ENCODE results near the gene PDYN. TPM values are rescaled to one million over a fixed set of nuclear protein-coding genes. Genes with fewer than 3 reads are reported as not detected.

The PDYN gene
- polyA plus RNA-seq, 4 donors, result 0.23 to 0.66 (median 0.35) TPM

GRCh38 chr20:1952737-1953530, 40.9 kb downstream of the PDYN start:
- no peak for DNase-seq (ENCODE audit: low read depth in 4 of 4, low spot score in 3 of 4)

GRCh38 chr20:1951436-1952115, 42.3 kb downstream of the PDYN start:
- DNase-seq (ENCODE audit: low read depth in 4 of 4, low spot score in 3 of 4), result no peak

- DNase-seq (ENCODE audit: low read depth in 4 of 4, low spot score in 3 of 4), result no peak
Measured at GRCh38 chr20:1950836-1951235, 43.0 kb downstream of the PDYN start.

- no peak for DNase-seq (ENCODE audit: low read depth in 4 of 4, low spot score in 3 of 4)
Measured at GRCh38 chr20:1949347-1950100, 44.3 kb downstream of the PDYN start.

GRCh38 chr20:1947535-1947846, 46.4 kb downstream of the PDYN start:
- DNase-seq (ENCODE audit: low read depth in 4 of 4, low spot score in 3 of 4), result no peak

GRCh38 chr20:1946762-1947534, 46.9 kb downstream of the PDYN start:
- peak; percentile 40 to 65 (median 48) for DNase-seq (ENCODE audit: low read depth in 4 of 4, low spot score in 3 of 4)

- DNase-seq (ENCODE audit: low read depth in 4 of 4, low spot score in 3 of 4), result no peak
Measured at GRCh38 chr20:1946442-1946761, 47.5 kb downstream of the PDYN start.

- no peak for DNase-seq (ENCODE audit: low read depth in 4 of 4, low spot score in 3 of 4)
Measured at GRCh38 chr20:1945660-1946059, 48.2 kb downstream of the PDYN start.

- no peak for DNase-seq (ENCODE audit: low read depth in 4 of 4, low spot score in 3 of 4)
Measured at GRCh38 chr20:1945134-1945618, 48.7 kb downstream of the PDYN start.

GRCh38 chr20:1944345-1945091, 49.3 kb downstream of the PDYN start:
- DNase-seq (ENCODE audit: low read depth in 4 of 4, low spot score in 3 of 4), result no peak

GRCh38 chr20:1943275-1944002, 50.4 kb downstream of the PDYN start:
- no peak for DNase-seq (ENCODE audit: low read depth in 4 of 4, low spot score in 3 of 4)

GRCh38 chr20:1942486-1943274, 51.2 kb downstream of the PDYN start:
- no peak for DNase-seq (ENCODE audit: low read depth in 4 of 4, low spot score in 3 of 4)

- no peak for DNase-seq (ENCODE audit: low read depth in 4 of 4, low spot score in 3 of 4)
Measured at GRCh38 chr20:1942061-1942460, 51.8 kb downstream of the PDYN start.

- DNase-seq (ENCODE audit: low read depth in 4 of 4, low spot score in 3 of 4), result no peak
Measured at GRCh38 chr20:1941226-1941625, 52.6 kb downstream of the PDYN start.

- no peak for DNase-seq (ENCODE audit: low read depth in 4 of 4, low spot score in 3 of 4)
Measured at GRCh38 chr20:1940581-1940980, 53.3 kb downstream of the PDYN start.

- no peak for DNase-seq (ENCODE audit: low read depth in 4 of 4, low spot score in 3 of 4)
Measured at GRCh38 chr20:1939270-1939595, 54.6 kb downstream of the PDYN start.

GRCh38 chr20:1938464-1939269, 55.2 kb downstream of the PDYN start:
- no peak for DNase-seq (ENCODE audit: low read depth in 4 of 4, low spot score in 3 of 4)

Data from right renal pelvis (tissue), 4 donors.